Neural cell (in vitro differentiated cells): ENCODE results near the gene FHOD3.

Experiments
- EP300 ChIP-seq: fragments of 450-650 bp; conservative IDR thresholded peaks from 2 replicates; pipeline ENCODE4 v1.6.1; 2014; ENCODE audit warnings: antibody characterized with exemption, mild to moderate bottlenecking, moderate library complexity; ENCODE audit not compliant: poor library complexity, severe bottlenecking
- EZH2 ChIP-seq: fragments of 200-600, 300-800 bp; shearing (Covaris generic), sonication (generic); IDR thresholded peaks from 2 replicates; pipeline ENCODE4 v1.6.1; 2014; ENCODE audit warnings: antibody characterized with exemption, low read length, borderline replicate concordance, mild to moderate bottlenecking; ENCODE audit not compliant: insufficient read depth, poor library complexity, severe bottlenecking
- POLR2AphosphoS5 ChIP-seq: IDR thresholded peaks from 2 replicates; pipeline ENCODE4 v1.6.1; 2012
- RAD21 ChIP-seq: fragments of 450-650 bp; conservative IDR thresholded peaks from 2 replicates; pipeline ENCODE4 v1.6.1; 2014; ENCODE audit warnings: antibody characterized with exemption, mild to moderate bottlenecking, moderate library complexity
- TAF1 ChIP-seq: IDR thresholded peaks from 2 replicates; pipeline ENCODE4 v1.6.1; 2012; ENCODE audit warnings: low read depth
- TF ChIP-seq, protein P1 (sequence below): fragments of 450-650 bp; IDR thresholded peaks from 2 replicates; pipeline ENCODE4 v1.5.1; 2014; ENCODE audit warnings: antibody characterized with exemption, mild to moderate bottlenecking, moderate library complexity; ENCODE audit not compliant: poor library complexity, severe bottlenecking
- TF ChIP-seq, protein P2 (sequence below): IDR thresholded peaks from 2 replicates; pipeline ENCODE4 v1.6.1; 2012; ENCODE audit warnings: borderline replicate concordance

DNA sequence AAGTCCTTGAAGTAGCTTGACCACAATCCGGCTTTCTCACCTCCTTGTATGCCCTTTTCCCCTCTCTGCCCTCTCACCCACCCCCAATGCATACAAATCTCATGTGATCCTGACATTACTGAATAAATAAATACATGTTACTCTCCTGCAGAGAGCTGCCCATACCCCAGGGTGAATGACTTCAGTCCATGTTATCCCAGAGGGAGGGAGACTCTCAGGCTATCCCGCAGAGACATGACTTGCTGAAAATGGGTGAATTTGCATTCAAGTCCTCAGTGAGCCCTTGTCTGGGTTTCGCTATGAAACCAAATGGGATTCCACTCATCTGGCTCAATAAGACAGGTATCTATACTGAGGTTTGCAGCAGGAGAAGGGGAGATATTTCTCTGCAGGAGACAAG lies 168.5 kb downstream of the FHOD3 start:
- TF ChIP-seq TAF1 (no peak), RAD21 (no peak), EP300 (no peak), EZH2 (no peak), POLR2AphosphoS5 (no peak)
- TF ChIP-seq, protein P1, sequence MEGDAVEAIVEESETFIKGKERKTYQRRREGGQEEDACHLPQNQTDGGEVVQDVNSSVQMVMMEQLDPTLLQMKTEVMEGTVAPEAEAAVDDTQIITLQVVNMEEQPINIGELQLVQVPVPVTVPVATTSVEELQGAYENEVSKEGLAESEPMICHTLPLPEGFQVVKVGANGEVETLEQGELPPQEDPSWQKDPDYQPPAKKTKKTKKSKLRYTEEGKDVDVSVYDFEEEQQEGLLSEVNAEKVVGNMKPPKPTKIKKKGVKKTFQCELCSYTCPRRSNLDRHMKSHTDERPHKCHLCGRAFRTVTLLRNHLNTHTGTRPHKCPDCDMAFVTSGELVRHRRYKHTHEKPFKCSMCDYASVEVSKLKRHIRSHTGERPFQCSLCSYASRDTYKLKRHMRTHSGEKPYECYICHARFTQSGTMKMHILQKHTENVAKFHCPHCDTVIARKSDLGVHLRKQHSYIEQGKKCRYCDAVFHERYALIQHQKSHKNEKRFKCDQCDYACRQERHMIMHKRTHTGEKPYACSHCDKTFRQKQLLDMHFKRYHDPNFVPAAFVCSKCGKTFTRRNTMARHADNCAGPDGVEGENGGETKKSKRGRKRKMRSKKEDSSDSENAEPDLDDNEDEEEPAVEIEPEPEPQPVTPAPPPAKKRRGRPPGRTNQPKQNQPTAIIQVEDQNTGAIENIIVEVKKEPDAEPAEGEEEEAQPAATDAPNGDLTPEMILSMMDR: no peak
- TF ChIP-seq, protein P2, sequence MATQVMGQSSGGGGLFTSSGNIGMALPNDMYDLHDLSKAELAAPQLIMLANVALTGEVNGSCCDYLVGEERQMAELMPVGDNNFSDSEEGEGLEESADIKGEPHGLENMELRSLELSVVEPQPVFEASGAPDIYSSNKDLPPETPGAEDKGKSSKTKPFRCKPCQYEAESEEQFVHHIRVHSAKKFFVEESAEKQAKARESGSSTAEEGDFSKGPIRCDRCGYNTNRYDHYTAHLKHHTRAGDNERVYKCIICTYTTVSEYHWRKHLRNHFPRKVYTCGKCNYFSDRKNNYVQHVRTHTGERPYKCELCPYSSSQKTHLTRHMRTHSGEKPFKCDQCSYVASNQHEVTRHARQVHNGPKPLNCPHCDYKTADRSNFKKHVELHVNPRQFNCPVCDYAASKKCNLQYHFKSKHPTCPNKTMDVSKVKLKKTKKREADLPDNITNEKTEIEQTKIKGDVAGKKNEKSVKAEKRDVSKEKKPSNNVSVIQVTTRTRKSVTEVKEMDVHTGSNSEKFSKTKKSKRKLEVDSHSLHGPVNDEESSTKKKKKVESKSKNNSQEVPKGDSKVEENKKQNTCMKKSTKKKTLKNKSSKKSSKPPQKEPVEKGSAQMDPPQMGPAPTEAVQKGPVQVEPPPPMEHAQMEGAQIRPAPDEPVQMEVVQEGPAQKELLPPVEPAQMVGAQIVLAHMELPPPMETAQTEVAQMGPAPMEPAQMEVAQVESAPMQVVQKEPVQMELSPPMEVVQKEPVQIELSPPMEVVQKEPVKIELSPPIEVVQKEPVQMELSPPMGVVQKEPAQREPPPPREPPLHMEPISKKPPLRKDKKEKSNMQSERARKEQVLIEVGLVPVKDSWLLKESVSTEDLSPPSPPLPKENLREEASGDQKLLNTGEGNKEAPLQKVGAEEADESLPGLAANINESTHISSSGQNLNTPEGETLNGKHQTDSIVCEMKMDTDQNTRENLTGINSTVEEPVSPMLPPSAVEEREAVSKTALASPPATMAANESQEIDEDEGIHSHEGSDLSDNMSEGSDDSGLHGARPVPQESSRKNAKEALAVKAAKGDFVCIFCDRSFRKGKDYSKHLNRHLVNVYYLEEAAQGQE: no peak
